GM18511 (cell line): ENCODE results near the gene DEF6.

Experiments used
- ATAC-seq: cut with Tn5 transposase; IDR thresholded peaks from one replicate; pipeline ENCODE4 v1.9.1; 2021; ENCODE audit warnings: mild to moderate bottlenecking, moderate library complexity; ENCODE audit not compliant: unreplicated experiment

The DEF6 gene, protein sequence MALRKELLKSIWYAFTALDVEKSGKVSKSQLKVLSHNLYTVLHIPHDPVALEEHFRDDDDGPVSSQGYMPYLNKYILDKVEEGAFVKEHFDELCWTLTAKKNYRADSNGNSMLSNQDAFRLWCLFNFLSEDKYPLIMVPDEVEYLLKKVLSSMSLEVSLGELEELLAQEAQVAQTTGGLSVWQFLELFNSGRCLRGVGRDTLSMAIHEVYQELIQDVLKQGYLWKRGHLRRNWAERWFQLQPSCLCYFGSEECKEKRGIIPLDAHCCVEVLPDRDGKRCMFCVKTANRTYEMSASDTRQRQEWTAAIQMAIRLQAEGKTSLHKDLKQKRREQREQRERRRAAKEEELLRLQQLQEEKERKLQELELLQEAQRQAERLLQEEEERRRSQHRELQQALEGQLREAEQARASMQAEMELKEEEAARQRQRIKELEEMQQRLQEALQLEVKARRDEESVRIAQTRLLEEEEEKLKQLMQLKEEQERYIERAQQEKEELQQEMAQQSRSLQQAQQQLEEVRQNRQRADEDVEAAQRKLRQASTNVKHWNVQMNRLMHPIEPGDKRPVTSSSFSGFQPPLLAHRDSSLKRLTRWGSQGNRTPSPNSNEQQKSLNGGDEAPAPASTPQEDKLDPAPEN

DNA sequence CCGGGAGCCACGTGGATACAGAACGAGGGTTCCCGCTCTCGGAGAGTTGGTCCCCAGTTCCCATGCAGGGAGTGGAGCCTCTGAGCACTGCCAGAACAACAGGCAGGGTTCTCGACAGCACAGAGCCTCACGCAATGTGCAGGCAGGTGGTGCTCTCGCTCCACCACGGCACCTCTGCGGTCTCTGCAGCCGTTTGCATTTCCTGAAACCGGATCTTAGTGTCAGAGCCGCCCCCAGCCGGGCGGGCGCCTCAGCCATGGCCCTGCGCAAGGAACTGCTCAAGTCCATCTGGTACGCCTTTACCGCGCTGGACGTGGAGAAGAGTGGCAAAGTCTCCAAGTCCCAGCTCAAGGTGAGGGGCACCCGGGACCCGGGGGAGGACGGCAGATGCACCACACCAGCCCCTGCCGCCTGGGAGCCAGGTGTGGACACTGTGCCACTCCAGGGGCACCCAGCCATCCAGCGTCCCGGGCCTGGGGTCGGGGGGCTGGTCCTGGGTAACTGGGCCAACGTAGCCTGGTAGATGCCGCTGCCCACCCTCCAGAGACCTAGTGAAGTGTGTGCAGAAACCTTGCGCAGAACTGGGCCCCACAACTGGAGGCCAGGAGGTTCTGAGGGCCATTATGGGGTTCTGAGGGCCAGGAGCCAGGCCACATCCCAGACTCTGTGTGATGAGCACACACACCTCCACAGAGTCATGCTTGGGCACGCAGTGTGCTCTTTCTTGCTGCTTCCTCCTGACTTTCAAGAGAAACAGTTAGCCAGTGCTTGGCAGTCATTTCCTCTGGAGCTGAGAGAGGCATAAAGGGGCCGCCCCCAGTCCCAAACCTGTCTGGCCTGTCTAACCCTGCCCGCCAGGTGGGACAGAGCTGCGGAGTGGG is at the start of gene DEF6:
Gene DEF6 (plus strand): TSS at position 218 of the 881 bp plus-strand sequence. CDS start 39 bp downstream, at position 257.
- peak; percentile 88 for ATAC-seq

DNA sequence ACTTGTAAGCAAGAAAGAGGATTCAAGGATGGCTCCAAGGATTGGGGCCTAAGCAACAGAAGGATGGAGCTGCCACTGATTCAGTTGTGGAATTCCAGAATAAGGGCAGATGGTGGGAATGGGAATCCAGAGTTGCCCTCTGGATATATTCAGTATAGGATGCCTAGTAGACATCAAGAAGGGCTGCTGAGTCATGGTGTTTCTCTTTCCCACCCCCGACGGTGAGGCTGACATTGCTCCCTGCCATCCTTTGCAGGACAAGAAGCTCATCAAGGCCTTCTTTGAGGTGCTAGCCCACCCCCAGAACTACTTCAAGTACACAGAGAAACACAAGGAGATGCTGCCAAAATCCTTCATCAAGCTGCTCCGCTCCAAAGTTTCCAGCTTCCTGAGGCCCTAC is 49.3 kb upstream of the DEF6 start:
- ATAC-seq = no peak

DNA sequence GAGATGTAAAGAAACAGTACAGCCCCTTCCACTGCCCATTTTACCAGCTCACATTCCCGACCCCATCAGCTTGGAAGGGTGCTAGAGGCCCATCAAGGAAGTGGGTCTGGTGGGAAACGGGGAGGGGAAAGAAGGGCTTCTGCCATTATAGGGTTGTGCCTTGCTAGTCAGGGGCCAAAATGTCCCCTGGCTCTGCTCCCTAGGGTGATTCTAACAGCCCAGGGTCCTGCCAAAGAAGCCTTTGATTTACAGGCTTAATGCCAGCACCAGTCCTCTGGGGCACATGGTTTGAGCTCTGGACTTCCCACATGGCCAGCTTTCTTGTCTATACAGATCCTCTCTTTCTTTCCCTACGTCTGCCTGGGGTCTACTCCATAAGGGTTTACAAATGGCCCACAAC is 48.7 kb upstream of the DEF6 start:
- ATAC-seq = no peak

DNA sequence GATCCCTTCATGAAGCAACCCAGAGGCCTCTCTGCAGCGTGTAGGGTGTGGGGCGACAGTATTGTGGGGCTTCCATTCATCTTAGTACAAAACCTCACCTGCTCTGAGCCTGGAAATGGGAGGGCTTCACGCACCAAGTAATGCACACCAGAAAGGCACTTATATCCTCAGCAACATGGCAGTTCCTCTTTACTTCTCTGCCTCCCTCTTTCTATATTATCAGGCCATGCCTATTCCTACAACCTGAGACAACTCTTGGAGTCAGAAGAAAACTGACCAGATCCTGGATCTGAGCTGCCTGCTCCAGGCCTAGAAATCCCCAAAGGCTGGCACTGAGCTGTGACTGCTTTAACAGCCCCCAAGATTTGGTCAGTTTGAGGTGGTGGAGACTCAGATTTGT is 45.7 kb upstream of the DEF6 start:
- no peak for ATAC-seq

- no peak for ATAC-seq
These were observed 44.4 kb upstream of the DEF6 start for GRCh38 chr6:35253249-35253648.

- ATAC-seq = no peak
These were observed 39.3 kb upstream of the DEF6 start for GRCh38 chr6:35258336-35258735.

- peak; percentile 28 for ATAC-seq
These were observed 38.8 kb upstream of the DEF6 start for GRCh38 chr6:35258858-35259193.

GRCh38 chr6:35259194-35259947 is 38.2 kb upstream of the DEF6 start, which contains the start of gene ZNF76:
TSS of gene ZNF76 (plus strand) at chr6:35259735. CDS start at chr6:35281152, 21,417 bp downstream.
- peak; percentile 91 for ATAC-seq

GRCh38 chr6:35259948-35260590 is 37.5 kb upstream of the DEF6 start:
- peak; percentile 37 for ATAC-seq

- no peak for ATAC-seq
These were observed 36.7 kb upstream of the DEF6 start for GRCh38 chr6:35260591-35261570.

- ATAC-seq = no peak
These were observed 35.0 kb upstream of the DEF6 start for GRCh38 chr6:35262596-35262995.

GRCh38 chr6:35264550-35265274 is 32.9 kb upstream of the DEF6 start:
- ATAC-seq = no peak

- ATAC-seq = no peak
These were observed 32.1 kb upstream of the DEF6 start for GRCh38 chr6:35265523-35265922.

DNA sequence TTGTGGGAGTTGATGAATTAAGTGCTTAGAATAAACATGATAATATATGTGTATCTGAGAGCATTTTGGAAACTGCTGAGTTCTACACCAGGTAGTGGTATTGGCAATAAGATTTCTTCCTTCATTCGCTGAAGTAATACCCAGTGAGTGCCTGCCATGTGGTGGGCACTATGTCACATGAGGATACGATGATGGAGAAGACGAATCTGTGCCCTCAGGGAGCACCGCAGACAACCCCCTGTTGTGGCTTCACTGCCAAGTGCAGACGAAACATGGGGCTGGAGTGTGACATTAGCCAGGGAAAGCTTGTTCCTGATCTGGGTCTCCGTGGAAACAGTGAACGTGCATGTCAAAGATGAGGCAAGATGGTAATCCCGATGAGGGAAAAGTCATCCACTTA is 30.2 kb upstream of the DEF6 start:
- ATAC-seq = no peak

GRCh38 chr6:35267897-35268296 is 29.7 kb upstream of the DEF6 start:
- no peak for ATAC-seq

GRCh38 chr6:35272005-35272404 is 25.6 kb upstream of the DEF6 start:
- ATAC-seq = no peak

GRCh38 chr6:35273822-35274559 is 23.6 kb upstream of the DEF6 start:
- ATAC-seq = no peak
